T-cell (primary cell): Measurements from ENCODE around the gene RNPEPL1. TPM values are rescaled to one million over a fixed set of nuclear protein-coding genes. Genes with fewer than 3 reads are reported as not detected.

Experiments
- ATAC-seq, 4 experiments: fragments of 200-7000 bp in 3 of 4; fragments of 150-1000 bp in 1 of 4; cut with Tn5 transposase; replicated peaks in 1 of 4; 1 replicate in 3 of 4; 2 replicates in 1 of 4; pipeline ENCODE4 v1.10.0; 2021; ENCODE audit warnings: moderate library complexity in 3 of 4, mild to moderate bottlenecking in 2 of 4, moderate number of reproducible peaks in 1 of 4
- CTCF ChIA-PET, 2 donors: fragments of 300-600 bp; sonication (Branson Sonifier 250); formaldehyde crosslinking; loops; one replicate each; lab custom pipeline; 2022; ENCODE audit warnings: antibody characterized with exemption in 2 of 2; lab: Charles Lee
- POLR2A ChIA-PET, 2 donors: fragments of 300-600 bp; sonication (Branson Sonifier 250); formaldehyde crosslinking; loops; one replicate each; lab custom pipeline; 2022; ENCODE audit warnings: antibody characterized with exemption in 2 of 2; lab: Charles Lee
- DNase-seq, 35 experiments: peaks; one replicate each; pipeline versions ENCODE4 v3.0.0 to v3.0.0-alpha.2; 2013 to 2023
- H3K27ac ChIP-seq: one replicate; pipeline ENCODE4 v1.5.1; 2013; ENCODE audit warnings: low read length
- H3K27me3 ChIP-seq, 2 experiments: replicated peaks in 1 of 2; 1 replicate in 1 of 2; 2 replicates in 1 of 2; pipeline versions ENCODE4 v1.6.1 to v1.7.0; 2013; ENCODE audit warnings: low read length in 1 of 2, mixed read lengths in 1 of 2; ENCODE audit not compliant: control insufficient read depth in 2 of 2, insufficient read depth in 2 of 2; ENCODE audit errors: extremely low read depth in 1 of 2
- H3K36me3 ChIP-seq, 2 donors: 1 replicate in 1 of 2; 2 replicates in 1 of 2; pipeline versions ENCODE4 v1.6.1 to v1.7.0; 2013; ENCODE audit warnings: low read length in 1 of 2; ENCODE audit not compliant: control insufficient read depth in 2 of 2, insufficient read depth in 1 of 2; ENCODE audit errors: extremely low read depth in 1 of 2
- H3K4me1 ChIP-seq, 2 experiments: 1 replicate in 1 of 2; 2 replicates in 1 of 2; pipeline versions ENCODE4 v1.6.1 to v1.7.0; 2013; ENCODE audit warnings: low read length in 2 of 2, mixed read lengths in 1 of 2; ENCODE audit not compliant: insufficient read depth in 2 of 2, control insufficient read depth in 1 of 2; ENCODE audit errors: extremely low read depth in 1 of 2
- H3K4me3 ChIP-seq, 2 donors: 1 replicate in 1 of 2; 2 replicates in 1 of 2; pipeline versions ENCODE4 v1.5.1 to v1.7.0; 2013; ENCODE audit warnings: mild to moderate bottlenecking in 2 of 2, low read length in 1 of 2, moderate library complexity in 1 of 2; ENCODE audit not compliant: control insufficient read depth in 1 of 2; ENCODE audit errors: extremely low read depth in 1 of 2
- H3K9me3 ChIP-seq: 2 replicates; pipeline ENCODE4 v1.7.0; 2013
- H3K27ac Mint-ChIP-seq, 2 donors: one replicate each; pipeline ENCODE4 v1.8.0; 2020 to 2021; ENCODE audit warnings: mild to moderate bottlenecking in 2 of 2, mixed read lengths in 2 of 2
- H3K27me3 Mint-ChIP-seq, 2 donors: one replicate each; pipeline ENCODE4 v1.8.0; 2021 to 2022; ENCODE audit warnings: mixed read lengths in 2 of 2
- H3K36me3 Mint-ChIP-seq: one replicate; pipeline ENCODE4 v1.8.0; 2021; ENCODE audit warnings: mixed read lengths
- H3K4me1 Mint-ChIP-seq, 3 donors: one replicate each; pipeline ENCODE4 v1.8.0; 2020 to 2022; ENCODE audit warnings: mixed read lengths in 3 of 3, mild to moderate bottlenecking in 1 of 3
- H3K4me3 Mint-ChIP-seq, 3 donors: one replicate each; pipeline ENCODE4 v1.8.0; 2020 to 2022; ENCODE audit warnings: mild to moderate bottlenecking in 3 of 3, mixed read lengths in 3 of 3, moderate library complexity in 3 of 3
- H3K9me3 Mint-ChIP-seq, 3 donors: one replicate each; pipeline ENCODE4 v1.8.0; 2020 to 2022; ENCODE audit warnings: mixed read lengths in 3 of 3
- WGBS: methylation state at CpG from one replicate; pipeline ENCODE4 v1.1.5; 2013; ENCODE audit warnings: missing lambda C conversion rate; ENCODE audit not compliant: insufficient coverage; 5-methylcytosine and 5-hydroxymethylcytosine counted together
- total RNA-seq, 35 experiments: library from RNA in 6 of 35; stranded (reverse) in 6 of 35; fragments of 120-200 nt in 1 of 35; gene quantifications; one replicate each; pipeline versions ENCODE4 v1.2.1 to v1.2.4 and lab custom pipeline; 2013 to 2026

The RNPEPL1 gene
- total RNA-seq, 5 donors from 2014 or later (not counting 1 experiment from before 2014, with no cell fraction given): 87.6 to 202 (median 189) TPM

GRCh38 chr2:240579071-240579762 lies 10.9 kb downstream of the RNPEPL1 start:
- WGBS: 81% methylated on average over 2 of the region's 12 CpGs
- DNase-seq (no peak), ATAC-seq (peak in 1 of 4 experiments; percentile 49)
- Mint-ChIP-seq H3K4me3 (peak overlapping the region in 1 of 3 donors; percentile 29), H3K27me3 (no peaks in the 10 kb centered on the region), H3K27ac (peak overlapping the region; percentile 86 to 88), H3K9me3 (peaks cover 0 to 6% (median 0%) of the 10 kb centered on the region in 3 donors), H3K36me3 (peaks cover 7% of the 10 kb centered on the region), H3K4me1 (peaks cover 31 to 41% (median 33%) of the 10 kb centered on the region in 3 donors)
- peak overlapping the region; percentile 44 for H3K27ac ChIP-seq
- POLR2A ChIA-PET: interaction anchor here in 1 of 2 donors (1.3 kb wide), 1 partner anchor 18 kb away, joined by 4 read pairs; no protein-coding TSS in a partner anchor
- no peaks in the 10 kb centered on the region for H3K9me3 ChIP-seq
- no peaks in the 10 kb centered on the region for H3K27me3 ChIP-seq
- H3K4me1 ChIP-seq: peaks cover 6 to 35% of the 10 kb centered on the region in 2 experiments
- CTCF ChIA-PET: interaction anchor here in 1 of 2 donors (0.9 to 2.0 kb wide), 6 partner anchors 10 to 65 kb away, joined by 3 to 31 read pairs (median 6); no protein-coding TSS in a partner anchor
- peaks cover 45% of the 10 kb centered on the region in 2 donors for H3K36me3 ChIP-seq
- no peak overlapping the region for H3K4me3 ChIP-seq

GRCh38 chr2:240579771-240580614 lies 11.7 kb downstream of the RNPEPL1 start:
- no peaks in the 10 kb centered on the region for H3K9me3 ChIP-seq
- H3K36me3 ChIP-seq: peaks cover 37% of the 10 kb centered on the region in 2 donors
- Mint-ChIP-seq H3K4me1 (peaks cover 39 to 49% (median 41%) of the 10 kb centered on the region in 3 donors), H3K27ac (peak overlapping the region; percentile 86 to 88), H3K9me3 (peaks cover 0 to 6% (median 0%) of the 10 kb centered on the region in 3 donors), H3K27me3 (no peaks in the 10 kb centered on the region), H3K36me3 (peaks cover 7% of the 10 kb centered on the region), H3K4me3 (peak overlapping the region in 2 of 3 donors; percentile 2 to 29)
- H3K4me3 ChIP-seq: no peak overlapping the region
- peaks cover 12 to 42% of the 10 kb centered on the region in 2 experiments for H3K4me1 ChIP-seq
- no peaks in the 10 kb centered on the region for H3K27me3 ChIP-seq
- peak overlapping the region; percentile 44 for H3K27ac ChIP-seq
- DNase-seq (peak; percentile 52 to 89 (median 74)), ATAC-seq (peak; percentile 86 to 94 (median 90))
- POLR2A ChIA-PET: interaction anchor here in 1 of 2 donors (1.3 kb wide), 1 partner anchor 19 kb away, joined by 4 read pairs; no protein-coding TSS in a partner anchor
- 37% methylated on average over 18 of the region's 27 CpGs for WGBS
- CTCF ChIA-PET: interaction anchor here (0.6 to 2.0 kb wide), 7 partner anchors 11 to 66 kb away, joined by 3 to 31 read pairs (median 4); no protein-coding TSS in a partner anchor

- POLR2A ChIA-PET: no interaction called here
- no peak for DNase-seq
- Mint-ChIP-seq H3K27ac (no peak overlapping the region), H3K36me3 (peaks cover 7% of the 10 kb centered on the region), H3K4me3 (no peak overlapping the region), H3K9me3 (peaks cover 0 to 6% (median 0%) of the 10 kb centered on the region in 3 donors), H3K27me3 (no peaks in the 10 kb centered on the region), H3K4me1 (peaks cover 46 to 60% (median 49%) of the 10 kb centered on the region in 3 donors)
- Histone ChIP-seq H3K4me1 (peaks cover 19 to 53% of the 10 kb centered on the region in 2 experiments), H3K9me3 (no peaks in the 10 kb centered on the region), H3K27ac (no peak overlapping the region), H3K36me3 (peaks cover 19 to 26% of the 10 kb centered on the region in 2 donors), H3K27me3 (no peaks in the 10 kb centered on the region), H3K4me3 (no peak overlapping the region)
- WGBS: 100% methylated on average over 1 of the region's 5 CpGs
- no peak for ATAC-seq
- CTCF ChIA-PET: interaction anchor here in 1 of 2 donors (1.1 to 1.3 kb wide), 2 partner anchors 16 to 21 kb away, joined by 3 read pairs; no protein-coding TSS in a partner anchor
Measured at GRCh38 chr2:240581811-240582210, 13.5 kb downstream of the RNPEPL1 start.

- CTCF ChIA-PET: no interaction called here
- ATAC-seq (no peak), DNase-seq (no peak)
- Mint-ChIP-seq H3K27me3 (no peaks in the 10 kb centered on the region), H3K27ac (no peak overlapping the region), H3K9me3 (peaks cover 0 to 6% (median 0%) of the 10 kb centered on the region in 3 donors), H3K36me3 (peaks cover 7% of the 10 kb centered on the region), H3K4me3 (no peak overlapping the region), H3K4me1 (peaks cover 52 to 67% (median 56%) of the 10 kb centered on the region in 3 donors)
- Histone ChIP-seq H3K4me3 (no peak overlapping the region), H3K4me1 (peaks cover 21 to 61% of the 10 kb centered on the region in 2 experiments), H3K36me3 (peaks cover 9 to 16% of the 10 kb centered on the region in 2 donors), H3K27ac (no peak overlapping the region), H3K27me3 (no peaks in the 10 kb centered on the region), H3K9me3 (no peaks in the 10 kb centered on the region)
- 100% methylated on average over 1 of the region's 3 CpGs for WGBS
- POLR2A ChIA-PET: no interaction called here
Measured at GRCh38 chr2:240582781-240583180, 14.5 kb downstream of the RNPEPL1 start.

- peaks cover 0 to 16% of the 10 kb centered on the region in 2 donors for H3K36me3 ChIP-seq
- Mint-ChIP-seq H3K4me3 (no peak overlapping the region), H3K9me3 (peaks cover 0 to 6% (median 0%) of the 10 kb centered on the region in 3 donors), H3K27ac (no peak overlapping the region), H3K4me1 (peaks cover 60 to 74% (median 64%) of the 10 kb centered on the region in 3 donors), H3K27me3 (no peaks in the 10 kb centered on the region), H3K36me3 (peaks cover 7% of the 10 kb centered on the region)
- WGBS: no CpG with 5 or more reads among the region's 4 CpGs
- H3K27ac ChIP-seq: no peak overlapping the region
- ChIA-PET POLR2A (no interaction called here), CTCF (no interaction called here)
- H3K4me3 ChIP-seq: no peak overlapping the region
- H3K4me1 ChIP-seq: peaks cover 25 to 61% of the 10 kb centered on the region in 2 experiments
- DNase-seq: no peak
- no peaks in the 10 kb centered on the region for H3K9me3 ChIP-seq
- ATAC-seq: no peak
- H3K27me3 ChIP-seq: no peaks in the 10 kb centered on the region
Measured at GRCh38 chr2:240583774-240584173, 15.5 kb downstream of the RNPEPL1 start.
